ENCODE data around the gene SRI.

Gene SRI

DNA sequence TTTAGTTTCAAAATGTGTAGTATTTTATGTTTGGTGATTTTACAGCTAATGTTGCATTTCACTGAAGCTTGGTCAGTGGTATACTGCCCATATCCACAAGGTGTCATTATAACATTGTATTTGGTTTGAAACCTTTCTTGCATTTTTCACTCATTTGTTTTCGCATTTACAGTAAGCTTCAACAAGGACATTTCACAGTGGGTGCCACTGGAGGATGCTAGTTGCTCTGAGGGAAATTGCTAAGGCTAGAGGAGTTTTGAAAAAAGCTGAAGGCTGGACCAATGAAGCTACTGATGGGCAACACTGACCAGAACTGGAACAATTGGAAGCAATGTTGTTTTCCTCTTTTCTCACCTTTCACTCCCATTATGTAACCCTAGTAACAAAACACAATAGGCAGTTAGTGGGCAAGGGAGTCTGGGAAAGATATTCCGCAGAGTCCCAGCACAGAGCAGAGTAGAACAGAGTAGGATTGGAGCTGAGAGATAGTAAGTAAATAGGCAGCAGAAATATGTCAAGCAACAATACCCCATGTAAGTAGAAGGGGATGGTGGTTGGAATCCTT lies 23.6 kb upstream of the SRI start:
- TF ChIP-seq, protein P1, sequence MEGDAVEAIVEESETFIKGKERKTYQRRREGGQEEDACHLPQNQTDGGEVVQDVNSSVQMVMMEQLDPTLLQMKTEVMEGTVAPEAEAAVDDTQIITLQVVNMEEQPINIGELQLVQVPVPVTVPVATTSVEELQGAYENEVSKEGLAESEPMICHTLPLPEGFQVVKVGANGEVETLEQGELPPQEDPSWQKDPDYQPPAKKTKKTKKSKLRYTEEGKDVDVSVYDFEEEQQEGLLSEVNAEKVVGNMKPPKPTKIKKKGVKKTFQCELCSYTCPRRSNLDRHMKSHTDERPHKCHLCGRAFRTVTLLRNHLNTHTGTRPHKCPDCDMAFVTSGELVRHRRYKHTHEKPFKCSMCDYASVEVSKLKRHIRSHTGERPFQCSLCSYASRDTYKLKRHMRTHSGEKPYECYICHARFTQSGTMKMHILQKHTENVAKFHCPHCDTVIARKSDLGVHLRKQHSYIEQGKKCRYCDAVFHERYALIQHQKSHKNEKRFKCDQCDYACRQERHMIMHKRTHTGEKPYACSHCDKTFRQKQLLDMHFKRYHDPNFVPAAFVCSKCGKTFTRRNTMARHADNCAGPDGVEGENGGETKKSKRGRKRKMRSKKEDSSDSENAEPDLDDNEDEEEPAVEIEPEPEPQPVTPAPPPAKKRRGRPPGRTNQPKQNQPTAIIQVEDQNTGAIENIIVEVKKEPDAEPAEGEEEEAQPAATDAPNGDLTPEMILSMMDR (conservative IDR thresholded peaks at IDR 0.05; ENCODE audit: low read depth, low read length): peak; percentile 82
- Histone ChIP-seq H3K27me3 (ENCODE audit: insufficient read depth, low read depth) (no peaks in the 10 kb centered on the region), H3K4me1 (ENCODE audit: low read depth, poor library complexity, severe bottlenecking) (peaks cover 3% of the 10 kb centered on the region), H3K4me2 (no peak overlapping the region), H3K36me3 (ENCODE audit: insufficient read depth) (no peaks in the 10 kb centered on the region), H3K9ac (no peak overlapping the region), H3K4me3 (IDR thresholded peaks at IDR 0.05; ENCODE audit: insufficient read depth, low read depth, low read length) (no peak overlapping the region), H3K79me2 (ENCODE audit: insufficient read depth, low read depth) (no peaks in the 10 kb centered on the region), H4K20me1 (ENCODE audit: insufficient read depth) (no peaks in the 10 kb centered on the region), H2AFZ (ENCODE audit: low read depth) (no peak overlapping the region), H3K27ac (no peak overlapping the region)

DNA sequence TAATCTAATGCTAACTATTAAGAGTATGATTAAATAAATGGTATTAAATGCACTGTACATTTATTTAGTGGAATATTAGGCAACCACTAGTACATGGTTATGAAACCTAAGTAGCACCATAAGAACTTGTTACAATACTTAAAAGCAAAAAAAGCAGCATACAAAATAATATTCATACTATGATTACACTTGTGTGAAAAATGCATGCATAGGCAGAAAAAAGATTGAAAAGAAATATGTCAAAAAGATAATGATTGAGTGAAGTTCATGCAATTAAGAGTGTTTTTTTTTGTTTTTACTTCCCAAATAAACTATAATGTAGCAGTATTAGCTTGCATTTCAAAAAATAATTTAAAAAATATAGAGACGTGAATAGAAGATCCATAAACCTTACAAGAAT lies 20.0 kb upstream of the SRI start:
- no peak overlapping the region for H3K9ac ChIP-seq
- H2AFZ ChIP-seq (ENCODE audit: low read depth): no peak overlapping the region
- no peaks in the 10 kb centered on the region for H3K79me2 ChIP-seq (ENCODE audit: insufficient read depth, low read depth)
- H3K36me3 ChIP-seq (ENCODE audit: insufficient read depth): no peaks in the 10 kb centered on the region
- no peak overlapping the region for H3K4me2 ChIP-seq
- no peaks in the 10 kb centered on the region for H4K20me1 ChIP-seq (ENCODE audit: insufficient read depth)
- H3K4me1 ChIP-seq (ENCODE audit: low read depth, poor library complexity, severe bottlenecking): peaks cover 3% of the 10 kb centered on the region
- TF ChIP-seq, protein P1 (conservative IDR thresholded peaks at IDR 0.05; ENCODE audit: low read depth, low read length): no peak
- no peak overlapping the region for H3K27ac ChIP-seq
- H3K4me3 ChIP-seq (IDR thresholded peaks at IDR 0.05; ENCODE audit: insufficient read depth, low read depth, low read length): no peak overlapping the region
- no peaks in the 10 kb centered on the region for H3K27me3 ChIP-seq (ENCODE audit: insufficient read depth, low read depth)

DNA sequence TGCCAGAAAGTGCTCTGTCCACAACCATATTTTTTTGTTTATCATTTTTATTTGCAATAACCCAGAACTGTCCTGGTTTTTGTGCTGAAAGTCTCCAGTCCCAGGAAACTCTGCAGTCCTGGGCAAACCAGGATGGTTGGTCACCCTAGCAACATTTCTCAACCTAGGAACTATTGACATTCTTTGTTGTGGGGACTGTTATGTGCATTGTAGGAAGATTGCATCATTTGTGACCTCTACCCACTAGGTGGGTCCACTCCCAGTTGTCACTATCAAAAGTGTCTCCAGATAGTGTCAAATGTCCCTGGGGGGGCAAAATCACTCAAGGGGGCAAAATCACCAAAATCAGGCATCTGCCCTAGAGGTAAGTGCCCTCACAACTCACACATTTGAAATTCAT lies 14.0 kb upstream of the SRI start:
- H3K4me2 ChIP-seq: no peak overlapping the region
- H3K4me3 ChIP-seq (IDR thresholded peaks at IDR 0.05; ENCODE audit: insufficient read depth, low read depth, low read length): no peak overlapping the region
- H2AFZ ChIP-seq (ENCODE audit: low read depth): no peak overlapping the region
- no peak overlapping the region for H3K27ac ChIP-seq
- H3K4me1 ChIP-seq (ENCODE audit: low read depth, poor library complexity, severe bottlenecking): no peaks in the 10 kb centered on the region
- TF ChIP-seq, protein P1 (conservative IDR thresholded peaks at IDR 0.05; ENCODE audit: low read depth, low read length): no peak
- no peaks in the 10 kb centered on the region for H3K27me3 ChIP-seq (ENCODE audit: insufficient read depth, low read depth)
- no peaks in the 10 kb centered on the region for H3K36me3 ChIP-seq (ENCODE audit: insufficient read depth)
- no peak overlapping the region for H3K9ac ChIP-seq
- no peaks in the 10 kb centered on the region for H3K79me2 ChIP-seq (ENCODE audit: insufficient read depth, low read depth)
- H4K20me1 ChIP-seq (ENCODE audit: insufficient read depth): no peaks in the 10 kb centered on the region

DNA sequence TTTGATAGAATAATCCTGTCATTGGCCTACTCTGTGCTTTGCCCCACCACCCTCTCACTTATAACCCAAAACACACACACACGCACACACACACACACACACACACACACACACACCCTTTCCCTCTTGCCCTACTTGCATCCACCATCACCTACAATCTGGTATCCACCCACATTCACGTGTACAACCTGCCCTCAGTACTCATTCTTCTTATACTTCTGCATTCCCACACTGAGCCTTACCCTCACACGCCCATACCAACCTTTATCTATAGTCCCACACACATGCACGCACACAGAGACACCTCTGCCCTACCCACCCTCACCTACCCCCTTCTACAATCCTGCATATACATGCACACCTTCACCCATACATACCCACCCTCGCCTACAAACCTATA lies 10.8 kb upstream of the SRI start:
- no peaks in the 10 kb centered on the region for H4K20me1 ChIP-seq (ENCODE audit: insufficient read depth)
- H3K4me2 ChIP-seq: no peak overlapping the region
- no peak overlapping the region for H2AFZ ChIP-seq (ENCODE audit: low read depth)
- no peaks in the 10 kb centered on the region for H3K36me3 ChIP-seq (ENCODE audit: insufficient read depth)
- H3K27me3 ChIP-seq (ENCODE audit: insufficient read depth, low read depth): no peaks in the 10 kb centered on the region
- no peaks in the 10 kb centered on the region for H3K4me1 ChIP-seq (ENCODE audit: low read depth, poor library complexity, severe bottlenecking)
- H3K79me2 ChIP-seq (ENCODE audit: insufficient read depth, low read depth): no peaks in the 10 kb centered on the region
- no peak overlapping the region for H3K4me3 ChIP-seq (IDR thresholded peaks at IDR 0.05; ENCODE audit: insufficient read depth, low read depth, low read length)
- TF ChIP-seq, protein P1 (conservative IDR thresholded peaks at IDR 0.05; ENCODE audit: low read depth, low read length): no peak
- no peak overlapping the region for H3K27ac ChIP-seq
- H3K9ac ChIP-seq: no peak overlapping the region

All from KMS-11 (cell line).